GM20431 (cell line): ENCODE measurements around the gene OR8B2.
"Not testable (repeated sequence)": the region's sequence is repeated elsewhere in the genome, so short reads cannot be mapped to it uniquely, and the experiment has no call there.

Experiments
- in situ Hi-C: fragments of 300-500 bp; cut with MseI, MboI; formaldehyde crosslinking; loops from one replicate; pipeline ENCODE4 v1.15.0; 2020; ENCODE audit warnings: low sequenced_read_pairs; ENCODE audit not compliant: unreplicated experiment

OR8B2 gene, protein sequence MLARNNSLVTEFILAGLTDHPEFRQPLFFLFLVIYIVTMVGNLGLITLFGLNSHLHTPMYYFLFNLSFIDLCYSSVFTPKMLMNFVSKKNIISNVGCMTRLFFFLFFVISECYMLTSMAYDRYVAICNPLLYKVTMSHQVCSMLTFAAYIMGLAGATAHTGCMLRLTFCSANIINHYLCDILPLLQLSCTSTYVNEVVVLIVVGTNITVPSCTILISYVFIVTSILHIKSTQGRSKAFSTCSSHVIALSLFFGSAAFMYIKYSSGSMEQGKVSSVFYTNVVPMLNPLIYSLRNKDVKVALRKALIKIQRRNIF

DNA sequence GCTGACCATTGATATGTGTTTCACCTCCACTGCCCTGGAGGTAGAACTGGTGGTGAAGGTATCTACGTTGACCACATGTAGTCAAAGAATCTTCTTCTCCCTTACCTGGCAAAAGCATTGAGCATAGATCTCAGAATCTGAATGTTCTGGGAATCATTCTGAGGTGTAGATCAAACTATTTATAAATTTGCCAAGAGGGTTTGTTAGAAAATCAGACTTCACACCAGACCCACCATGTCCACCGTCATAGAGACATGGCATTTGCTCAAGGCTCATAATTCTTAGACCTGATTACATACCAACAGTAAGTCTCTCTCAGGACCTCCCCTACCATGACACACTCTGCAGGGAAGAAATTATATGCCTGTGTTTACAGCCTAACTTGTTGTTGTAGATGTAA is at the start of gene OR8B2:
OR8B2 (minus strand) TSS at position 101 of the 400 bp plus-strand sequence. CDS start 1,156 bp downstream, outside the sequence.
- in situ Hi-C loops = no loop called here

DNA sequence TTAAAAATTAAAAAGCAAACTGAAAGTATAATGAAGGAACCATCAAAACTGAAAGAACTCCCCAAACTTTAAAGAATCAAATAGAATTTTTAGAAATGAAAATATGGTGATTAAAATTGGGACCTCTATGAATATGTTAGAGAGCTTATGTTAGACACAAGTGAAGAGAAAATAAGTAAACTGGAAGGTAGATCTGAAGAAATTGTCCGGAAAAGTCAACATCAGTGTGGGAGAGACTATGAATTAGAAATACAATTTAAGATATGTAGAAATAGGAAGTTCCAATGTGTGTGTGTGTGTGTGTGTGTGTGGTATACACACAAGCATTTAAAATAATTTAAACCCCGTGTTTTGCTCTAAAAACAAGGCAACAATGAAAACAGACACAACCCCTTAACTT is 45.3 kb upstream of the OR8B2 start:
- in situ Hi-C loops = no loop called here

DNA sequence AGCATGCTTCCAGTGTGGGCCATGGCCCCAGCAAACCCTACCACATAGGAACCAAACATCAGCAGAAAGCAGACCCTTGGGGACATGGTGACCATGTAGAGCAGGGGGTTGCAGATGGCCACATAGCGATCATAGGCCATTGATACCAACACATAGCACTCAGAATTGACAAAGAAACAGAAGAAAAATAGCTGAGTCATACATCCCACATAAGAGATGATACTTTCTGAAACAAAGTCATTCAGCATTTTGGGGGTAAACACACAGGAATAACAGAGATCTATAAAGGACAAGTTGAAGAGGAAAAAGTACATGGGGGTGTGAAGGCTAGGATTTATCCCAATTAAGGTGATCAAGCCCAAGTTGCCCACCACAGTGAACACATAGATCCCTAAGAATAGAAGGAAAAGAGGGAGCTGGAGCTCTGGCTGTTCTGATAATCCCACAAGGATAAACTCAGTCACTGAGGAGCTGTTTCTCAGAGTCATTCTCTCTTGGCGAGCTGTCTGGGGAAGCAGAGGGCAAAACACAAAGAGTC is 40.2 kb upstream of the OR8B2 start, which contains the start of gene OR8B4:
OR8B4 (minus strand) TSS at position 488 of the 538 bp plus-strand sequence; CDS start at position 488, 0 bp downstream.
- in situ Hi-C loops = no loop called here

DNA sequence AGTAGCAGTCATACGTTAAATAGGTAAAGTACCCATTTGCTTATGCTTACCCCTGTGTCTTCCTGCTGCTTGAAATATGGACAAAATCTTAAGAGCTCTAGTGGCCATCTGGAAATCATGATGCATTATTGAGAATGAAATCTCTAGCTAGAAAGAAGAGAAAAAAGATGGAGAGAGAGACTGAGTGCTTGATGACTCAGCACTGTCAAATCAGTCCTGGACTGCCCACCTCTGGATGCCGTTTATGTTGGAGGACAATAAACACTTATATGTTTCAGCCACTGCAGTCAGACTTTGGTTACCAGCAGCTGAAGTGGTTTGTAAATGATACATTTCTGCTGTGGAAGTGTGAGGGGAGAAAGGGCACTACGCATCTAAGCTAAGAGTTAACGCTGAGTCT is 36.7 kb upstream of the OR8B2 start:
- in situ Hi-C loops = no loop called here

DNA sequence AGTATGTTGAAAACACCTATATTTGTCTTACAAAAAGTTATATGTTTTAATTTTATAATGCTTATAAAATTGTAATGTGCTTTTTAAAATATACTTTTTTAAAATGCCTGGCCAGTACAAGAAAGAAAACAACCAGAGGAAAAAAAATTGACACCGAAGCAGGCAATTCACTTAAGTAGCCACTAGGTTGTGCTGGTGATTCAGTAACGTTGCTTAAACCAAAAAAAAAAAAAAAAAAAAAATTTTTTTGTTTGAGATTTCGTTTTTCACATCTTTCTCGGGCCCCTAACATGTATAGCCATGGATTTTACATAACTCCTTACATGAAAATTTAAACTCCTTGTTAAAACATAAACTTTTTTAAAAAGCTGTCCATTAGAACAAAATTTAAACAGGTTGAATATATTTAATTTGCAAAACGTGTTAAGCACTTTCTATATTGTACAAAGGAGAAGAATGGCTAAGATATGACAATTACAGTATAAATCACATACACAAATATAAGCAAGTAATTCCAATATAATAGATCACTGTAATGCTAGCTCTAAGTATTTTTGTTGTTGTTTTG is 31.1 kb upstream of the OR8B2 start:
- in situ Hi-C loops = loop anchor here (10.0 kb wide), 1 partner anchor 169 kb away; no protein-coding TSS in a partner anchor

DNA sequence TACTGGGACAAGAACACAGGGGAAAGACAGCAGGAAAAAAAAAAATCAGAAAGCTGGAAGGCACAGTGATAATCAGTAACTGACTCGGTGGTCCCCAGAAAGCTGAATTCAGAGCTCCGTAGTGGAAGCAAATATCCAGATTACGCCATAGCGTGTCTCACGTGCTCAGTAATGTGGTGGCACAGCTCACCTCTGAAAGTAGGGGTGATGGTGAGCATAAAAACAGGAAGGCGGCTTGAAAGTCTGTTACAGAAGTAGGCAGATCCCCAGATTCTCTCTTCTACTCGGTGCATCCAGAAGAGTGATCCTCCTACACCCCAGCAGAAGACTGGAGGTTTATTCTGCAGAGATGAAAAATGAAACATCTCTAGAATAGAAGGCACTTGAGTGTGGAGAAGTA is 25.6 kb upstream of the OR8B2 start:
- in situ Hi-C loops = loop anchor here (10.0 kb wide), 1 partner anchor 175 kb away; no protein-coding TSS in a partner anchor

DNA sequence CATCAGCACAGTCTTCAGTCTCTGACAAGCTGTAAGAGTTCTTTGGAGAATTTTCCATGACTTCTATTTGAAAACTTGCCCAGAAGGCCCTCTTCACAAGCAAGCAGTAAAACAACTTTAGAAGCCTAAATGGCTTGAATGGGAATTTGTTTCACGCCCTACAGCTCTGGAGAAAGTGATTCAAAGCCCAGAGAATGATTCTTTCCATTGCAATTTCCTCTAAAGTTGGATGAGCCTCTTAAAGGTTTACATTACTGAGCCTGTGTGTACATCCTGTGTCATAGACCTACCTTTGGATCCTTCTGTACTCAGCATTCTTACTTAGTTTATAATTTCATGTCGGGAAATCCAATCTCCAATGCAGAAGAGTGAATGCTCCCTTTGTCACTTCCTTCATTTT is 21.3 kb upstream of the OR8B2 start:
- in situ Hi-C loops = no loop called here

DNA sequence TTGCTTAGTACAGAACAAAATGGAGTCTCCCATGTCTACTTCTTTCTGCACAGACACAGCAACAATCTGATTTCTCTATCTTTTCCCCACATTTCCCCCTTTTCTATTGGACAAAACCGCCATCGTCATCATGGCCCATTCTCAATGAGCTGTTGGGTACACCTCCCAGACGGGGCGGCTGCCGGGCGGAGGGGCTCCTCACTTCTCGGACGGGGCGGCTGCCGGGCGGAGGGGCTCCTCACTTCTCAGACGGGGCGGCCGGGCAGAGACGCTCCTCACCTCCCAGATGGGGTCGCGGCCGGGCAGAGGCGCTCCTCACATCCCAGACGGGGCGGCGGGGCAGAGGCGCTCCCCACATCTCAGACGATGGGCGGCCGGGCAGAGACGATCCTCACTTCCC is 18.9 kb upstream of the OR8B2 start:
- in situ Hi-C loops = not testable (repeated sequence)

DNA sequence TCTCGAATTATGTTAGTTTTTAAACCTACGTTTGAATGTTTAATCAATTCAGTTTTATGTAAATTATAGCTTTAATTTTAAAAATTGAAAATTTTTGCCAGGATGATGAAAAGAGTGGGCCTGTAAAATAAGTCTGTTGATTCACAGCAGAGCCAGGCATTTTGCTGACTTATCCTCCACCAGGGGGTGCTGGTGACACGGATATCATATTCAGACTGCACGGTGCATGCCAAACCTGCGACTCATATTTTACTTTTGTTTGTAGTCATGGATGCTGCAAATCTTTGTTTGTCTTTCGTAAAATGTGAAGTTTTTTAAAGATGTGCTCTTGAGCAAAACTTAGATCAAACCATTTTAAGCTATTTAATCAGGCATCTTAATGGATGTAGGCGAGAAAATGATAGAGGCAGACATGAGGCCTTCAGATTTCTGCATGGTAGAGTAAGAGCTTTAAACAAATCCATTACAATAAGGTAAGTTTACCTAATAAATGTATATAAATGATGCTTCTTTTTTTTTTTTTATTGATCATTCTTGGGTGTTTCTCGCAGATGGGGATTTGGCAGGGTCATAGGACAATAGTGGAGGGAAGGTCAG is 18.1 kb upstream of the OR8B2 start:
- in situ Hi-C loops = no loop called here

DNA sequence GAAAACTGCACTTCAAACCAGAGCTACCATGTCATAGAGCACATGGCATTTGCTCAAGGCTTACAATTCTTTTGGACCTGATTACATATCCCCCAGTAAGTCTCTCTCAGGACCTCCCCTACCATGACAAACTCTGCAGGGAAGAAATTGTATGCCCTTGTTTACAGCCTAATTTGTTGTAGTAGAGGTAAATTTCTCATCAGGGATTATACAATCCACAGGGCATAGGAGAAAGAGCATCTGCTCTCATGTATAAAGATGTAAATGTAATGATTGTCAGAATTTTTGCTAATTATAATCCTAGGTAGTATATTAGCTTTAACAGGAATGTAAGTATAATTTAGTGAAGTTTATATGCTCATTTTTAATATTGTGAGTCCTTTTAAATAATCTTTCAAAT is 14.6 kb upstream of the OR8B2 start, which contains the start of gene OR8B3:
OR8B3 (minus strand) TSS at position 101 of the 400 bp plus-strand sequence. CDS start 1,673 bp downstream, outside the sequence.
- in situ Hi-C loops = no loop called here

DNA sequence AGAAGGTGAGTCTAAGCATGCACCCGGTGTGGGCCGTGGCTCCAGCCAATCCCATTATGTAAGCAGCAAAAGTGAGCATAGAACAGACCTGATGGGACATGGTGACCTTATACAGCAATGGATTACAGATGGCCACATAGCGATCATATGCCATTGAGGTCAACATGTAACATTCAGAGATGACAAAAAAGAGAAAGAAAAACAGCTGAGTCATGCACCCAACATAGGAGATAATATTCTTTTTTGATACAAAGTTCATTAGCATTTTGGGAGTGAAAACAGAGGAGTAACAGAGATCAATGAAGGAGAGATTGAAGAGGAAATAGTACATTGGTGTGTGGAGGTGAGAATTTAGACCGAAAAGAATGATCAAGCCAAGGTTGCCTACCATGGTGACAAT is 12.5 kb upstream of the OR8B2 start:
- in situ Hi-C loops = not testable (repeated sequence)

DNA sequence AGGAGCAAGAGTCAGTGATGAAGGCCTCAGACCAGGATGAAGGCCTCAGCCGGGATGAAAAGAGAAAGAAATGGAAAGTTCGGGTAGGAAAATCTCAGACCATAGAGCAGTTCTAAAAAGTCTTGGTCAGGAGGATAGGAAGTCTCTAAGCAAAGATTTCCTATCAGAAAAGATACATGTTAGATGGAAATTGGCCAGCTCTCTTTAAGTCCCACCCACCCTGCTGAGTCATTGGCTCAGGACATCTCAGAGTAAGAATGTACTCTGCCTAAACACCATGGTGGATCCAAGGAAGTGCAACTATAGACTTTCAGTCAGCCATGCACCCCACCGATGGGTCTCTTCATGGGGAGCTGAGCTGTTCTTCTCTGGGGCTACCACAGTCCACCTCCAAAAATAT is 10.1 kb upstream of the OR8B2 start:
- in situ Hi-C loops = no loop called here

DNA sequence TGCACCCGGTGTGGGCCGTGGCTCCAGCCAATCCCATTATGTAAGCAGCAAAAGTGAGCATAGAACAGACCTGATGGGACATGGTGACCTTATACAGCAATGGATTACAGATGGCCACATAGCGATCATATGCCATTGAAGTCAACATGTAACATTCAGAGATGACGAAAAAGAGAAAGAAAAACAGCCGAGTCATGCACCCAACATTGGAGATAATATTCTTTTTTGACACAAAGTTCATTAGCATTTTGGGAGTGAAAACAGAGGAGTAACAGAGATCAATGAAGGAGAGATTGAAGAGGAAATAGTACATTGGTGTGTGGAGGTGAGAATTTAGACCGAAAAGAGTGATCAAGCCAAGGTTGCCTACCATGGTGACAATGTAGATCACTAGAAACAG is 1.4 kb downstream of the OR8B2 start:
- in situ Hi-C loops = not testable (repeated sequence)

DNA sequence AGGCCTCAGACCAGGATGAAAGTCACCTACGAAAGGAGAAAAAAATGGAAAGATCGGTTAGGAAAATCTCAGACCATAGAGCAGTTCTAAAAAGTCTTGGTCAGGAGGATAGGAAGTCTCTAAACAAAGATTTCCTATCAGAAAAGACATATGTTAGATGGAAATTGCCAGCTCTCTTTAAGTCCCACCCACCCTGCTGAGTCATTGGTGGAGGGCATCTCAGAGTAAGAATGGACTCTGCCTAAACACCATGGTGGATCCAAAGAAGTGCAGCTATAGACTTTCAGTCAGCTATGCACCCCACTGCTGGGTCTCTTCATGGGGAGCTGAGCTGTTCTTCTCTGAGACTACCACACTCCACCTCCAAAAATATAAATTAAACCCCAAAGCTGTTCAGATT is 3.7 kb downstream of the OR8B2 start:
- in situ Hi-C loops = no loop called here

DNA sequence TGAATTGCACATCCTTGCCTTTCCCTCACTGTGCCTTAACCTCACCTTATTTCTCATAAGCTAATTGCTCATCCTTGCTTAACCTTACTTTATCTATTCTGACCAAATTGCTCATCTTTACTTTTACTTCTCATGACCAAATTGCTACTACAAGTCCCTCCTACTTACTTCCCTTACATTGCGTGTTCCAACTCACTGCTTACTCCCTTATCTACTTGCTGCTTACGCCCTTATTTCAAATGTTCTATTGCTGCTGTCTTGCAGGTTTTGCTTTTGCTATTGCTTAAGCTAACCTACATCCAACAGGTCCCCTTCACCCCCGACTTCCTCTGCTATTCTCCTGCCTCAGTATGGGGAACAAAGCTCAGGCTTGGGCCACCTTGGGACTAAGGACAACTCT is 8.0 kb downstream of the OR8B2 start:
- in situ Hi-C loops = no loop called here

DNA sequence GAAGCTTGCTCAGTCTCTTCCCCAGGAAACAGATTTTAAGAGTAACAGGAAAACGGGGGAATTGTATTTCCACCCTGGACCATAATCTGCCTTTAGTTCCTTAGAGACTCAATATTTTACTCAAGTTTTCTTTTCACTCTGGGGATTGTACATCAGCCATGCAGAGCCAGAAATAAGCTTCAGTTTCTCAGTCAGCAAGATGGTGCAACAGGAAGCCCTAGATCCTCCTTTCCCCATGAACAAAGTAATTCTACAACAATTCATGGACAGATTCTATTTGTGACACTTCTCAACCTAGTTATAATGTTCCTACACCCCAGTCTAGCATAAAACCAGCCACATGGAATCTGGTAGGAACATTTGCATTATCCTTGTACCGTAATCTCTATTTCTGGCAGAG is 24.7 kb downstream of the OR8B2 start:
- in situ Hi-C loops = no loop called here

DNA sequence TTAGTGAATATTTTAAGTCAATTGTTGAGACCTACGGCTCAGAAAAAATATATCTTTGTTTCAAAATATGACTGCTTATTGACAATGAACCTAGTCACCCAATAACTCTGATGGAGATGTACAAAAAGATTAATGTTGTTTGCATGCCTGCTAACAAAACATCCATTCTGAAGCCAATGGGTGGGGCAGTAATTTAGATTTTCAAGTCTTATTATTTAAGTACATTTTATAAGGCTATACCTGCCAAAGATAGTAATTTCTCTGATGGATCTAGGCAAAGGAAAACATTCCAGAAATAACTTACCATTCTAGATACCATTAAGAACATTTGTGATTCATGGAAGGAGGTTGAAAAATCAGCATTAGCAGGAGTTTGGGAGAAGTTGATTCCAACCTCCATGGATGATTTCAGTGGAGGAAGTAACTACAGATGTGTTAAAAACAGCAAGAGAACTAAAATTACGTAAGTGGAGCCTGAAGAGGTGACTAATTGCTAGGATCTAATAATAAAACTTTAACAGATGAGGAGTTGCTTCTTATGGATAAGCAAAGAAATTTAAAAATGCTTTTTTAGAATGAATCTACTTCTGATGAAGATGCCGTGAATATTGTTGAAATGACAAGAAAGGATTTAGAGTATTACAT is 37.9 kb downstream of the OR8B2 start:
- in situ Hi-C loops = no loop called here

DNA sequence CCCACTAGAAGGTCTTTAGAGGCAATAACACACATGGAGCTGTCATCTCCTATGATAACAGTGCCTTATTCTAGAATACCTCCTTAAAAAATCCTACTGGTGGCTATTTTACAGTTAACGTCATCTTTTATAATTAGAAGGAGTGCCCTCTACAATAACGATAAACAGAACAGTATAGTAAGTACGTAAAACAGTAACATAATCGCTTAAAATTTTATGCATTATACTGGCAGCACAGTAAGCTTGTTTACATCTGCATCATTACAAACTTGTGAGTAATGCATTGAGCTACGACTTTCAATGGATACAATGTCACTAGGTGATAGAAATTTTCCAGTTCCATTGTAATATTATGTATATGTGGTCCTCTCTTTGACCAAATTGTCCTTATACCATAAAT is 40.0 kb downstream of the OR8B2 start:
- in situ Hi-C loops = no loop called here

DNA sequence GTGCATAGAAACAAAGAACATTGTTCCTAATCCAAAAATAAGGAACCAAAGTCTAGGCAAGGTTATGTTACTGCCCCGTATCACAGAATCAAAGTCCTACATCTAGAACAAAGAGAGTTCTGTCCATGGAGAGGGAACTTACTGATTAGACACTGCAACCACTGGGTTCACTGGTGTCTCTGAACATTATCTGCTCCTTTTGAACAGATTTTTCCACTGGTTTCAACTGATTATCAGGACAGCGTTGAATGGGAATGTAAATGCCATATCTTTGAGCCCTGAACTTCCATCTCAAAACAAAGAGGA is 44.2 kb downstream of the OR8B2 start:
- in situ Hi-C loops = no loop called here

DNA sequence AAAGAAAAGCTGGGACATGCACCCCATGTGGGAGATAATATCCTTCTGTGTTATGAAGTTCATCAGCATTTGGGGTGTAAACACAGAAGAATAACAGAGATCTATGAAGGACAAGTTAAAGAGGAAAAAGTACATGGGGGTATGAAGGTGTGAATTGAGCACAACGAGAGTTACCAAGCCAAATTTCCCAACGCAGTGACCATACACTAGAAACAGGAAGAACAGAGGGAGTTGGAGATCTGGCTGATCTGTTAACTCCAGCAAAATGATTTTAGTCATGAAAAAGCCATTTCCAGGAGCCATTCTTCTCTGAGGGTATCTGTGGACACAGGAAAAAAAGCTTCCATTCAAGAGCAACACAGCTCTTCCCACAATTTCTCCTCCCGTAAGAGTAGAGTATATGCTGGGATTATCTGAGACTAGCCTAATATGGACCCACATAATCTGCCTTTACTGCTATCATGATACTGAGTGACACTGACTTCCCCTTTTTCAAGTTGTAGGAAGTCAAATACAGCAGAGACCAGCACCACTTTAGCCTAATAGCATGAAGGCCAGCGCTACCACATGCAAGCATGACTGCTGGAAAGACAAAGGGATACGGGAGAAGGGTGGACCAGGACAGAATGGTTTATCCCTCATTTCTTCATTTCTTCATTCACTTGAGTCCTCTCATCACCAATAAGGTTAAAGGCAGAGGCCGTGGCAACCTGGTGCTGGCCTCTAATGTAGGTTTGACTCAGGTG is 44.7 kb downstream of the OR8B2 start:
- in situ Hi-C loops = no loop called here
